ENCODE data around the gene SNRNP48. TPM values are rescaled to one million over a fixed set of nuclear protein-coding genes. Genes with fewer than 3 reads are reported as not detected.

SNRNP48 gene
- 10 to 100 TPM; 11.5 to 27.2 (median 16.5) TPM for total RNA-seq

- Histone ChIP-seq H3K4me3 (peak within 1 kb of the TSS; percentile 76 to 89 (median 85)), H3K4me1 (peaks cover 0 to 19% (median 8%) of the 10 kb centered on the region in 4 donors), H3K27ac (peak within 1 kb of the TSS; percentile 64 to 82 (median 72)), H3K27me3 (no peaks in the 10 kb centered on the region), H3K36me3 (peaks cover 0 to 8% (median 0%) of the 10 kb centered on the region in 3 donors), H3K9me3 (no peaks in the 10 kb centered on the region)
- DNase-seq, result peak; percentile 96 to 98 (median 98)
- peak; percentile 74 to 85 for TF ChIP-seq POLR2A (IDR thresholded peaks at IDR 0.05)
- no peak for TF ChIP-seq CTCF (IDR thresholded peaks at IDR 0.05)
Measured at GRCh38 chr6:7589949-7590917, at the start of gene SNRNP48. Gene SNRNP48, plus strand, starts transcription at chr6:7590198. Its CDS starts 60 bp downstream, at chr6:7590258.

- Histone ChIP-seq H3K27ac (no peak overlapping the region), H3K4me1 (peaks cover 0 to 16% (median 6%) of the 10 kb centered on the region in 4 donors), H3K27me3 (peaks cover 0 to 9% of the 10 kb centered on the region in 2 donors), H3K36me3 (no peaks in the 10 kb centered on the region), H3K9me3 (no peaks in the 10 kb centered on the region), H3K4me3 (peak overlapping the region in 2 of 4 donors; percentile 66 to 83)
- DNase-seq, result no peak
- no peak for TF ChIP-seq CTCF (IDR thresholded peaks at IDR 0.05)
- TF ChIP-seq POLR2A (IDR thresholded peaks at IDR 0.05), result no peak
Measured at GRCh38 chr6:7540595-7540994, 49.4 kb upstream of the SNRNP48 start.

- peak in 2 of 3 donors; percentile 88 to 95 for DNase-seq
- no peaks in the 10 kb centered on the region for H3K9me3 ChIP-seq
- peak within 1 kb of the TSS; percentile 53 to 96 (median 88) for H3K27ac ChIP-seq
- TF ChIP-seq CTCF (IDR thresholded peaks at IDR 0.05), result peak in 1 of 6 experiments; percentile 2
- TF ChIP-seq POLR2A (IDR thresholded peaks at IDR 0.05), result peak; percentile 98 to 99
- peaks cover 0 to 16% (median 7%) of the 10 kb centered on the region in 4 donors for H3K4me1 ChIP-seq
- peak within 1 kb of the TSS; percentile 53 to 83 (median 64) for H3K4me3 ChIP-seq
- no peaks in the 10 kb centered on the region for H3K36me3 ChIP-seq
- H3K27me3 ChIP-seq, result peaks cover 0 to 9% of the 10 kb centered on the region in 2 donors
Measured at GRCh38 chr6:7541175-7542064, 48.6 kb upstream of the SNRNP48 start, which contains the start of gene DSP. Gene DSP, plus strand, starts transcription at chr6:7541671. Its CDS starts 245 bp downstream, at chr6:7541916.

DNA sequence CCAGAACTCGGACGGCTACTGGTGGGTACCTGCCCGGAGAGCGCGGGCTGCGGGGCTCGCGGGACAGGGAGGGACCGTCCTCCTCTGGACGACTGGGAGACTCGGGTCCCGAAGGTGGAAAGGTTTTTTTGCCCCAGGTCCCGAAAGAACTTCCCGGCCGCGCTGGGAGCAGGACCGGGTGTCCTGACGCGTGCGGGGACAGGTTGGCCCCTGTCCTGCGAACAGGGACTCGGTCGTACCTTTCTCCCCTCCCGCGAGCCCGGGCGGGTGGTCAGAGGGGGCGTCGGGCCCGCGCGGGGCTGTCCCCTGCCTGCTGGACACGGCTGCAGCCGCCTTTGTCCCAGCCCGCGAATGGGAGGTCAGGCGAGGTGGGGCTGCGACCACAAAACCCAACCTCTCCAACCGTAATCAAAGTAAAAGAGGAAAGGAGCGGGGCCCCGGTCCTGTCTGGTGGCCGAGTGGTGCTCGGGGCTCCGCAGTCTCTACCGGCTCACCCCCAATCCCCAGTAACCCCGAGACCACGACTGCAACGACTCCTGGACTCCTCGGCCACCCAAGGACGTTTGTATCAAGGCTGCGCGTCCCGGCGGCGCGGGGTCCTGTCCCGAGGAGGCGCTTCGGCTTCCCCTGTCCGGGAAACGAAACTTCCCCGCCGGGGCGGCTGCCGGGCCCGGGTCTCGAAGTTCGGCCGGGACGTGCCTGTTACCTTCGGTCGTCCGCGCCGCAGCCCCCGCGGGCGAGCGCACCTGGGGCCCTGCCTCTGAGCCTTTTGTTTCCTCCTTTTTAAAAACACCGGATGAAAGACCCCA is 47.7 kb upstream of the SNRNP48 start:
- Histone ChIP-seq H3K36me3 (no peaks in the 10 kb centered on the region), H3K27ac (peak overlapping the region; percentile 53 to 96 (median 88)), H3K9me3 (no peaks in the 10 kb centered on the region), H3K4me1 (peaks cover 0 to 22% (median 8%) of the 10 kb centered on the region in 4 donors), H3K27me3 (peaks cover 0 to 9% of the 10 kb centered on the region in 2 donors), H3K4me3 (peak overlapping the region; percentile 53 to 83 (median 64))
- TF ChIP-seq CTCF (IDR thresholded peaks at IDR 0.05), result no peak
- TF ChIP-seq POLR2A (IDR thresholded peaks at IDR 0.05), result no peak
- peak in 2 of 3 donors; percentile 53 to 67 for DNase-seq
